HG02623 (cell line): ENCODE measurements around the gene PHETA1.

Experiments used
- ATAC-seq: cut with Tn5 transposase; IDR thresholded peaks from one replicate; pipeline ENCODE4 v1.9.1; 2021; ENCODE audit warnings: moderate library complexity; ENCODE audit not compliant: unreplicated experiment

Gene PHETA1, protein sequence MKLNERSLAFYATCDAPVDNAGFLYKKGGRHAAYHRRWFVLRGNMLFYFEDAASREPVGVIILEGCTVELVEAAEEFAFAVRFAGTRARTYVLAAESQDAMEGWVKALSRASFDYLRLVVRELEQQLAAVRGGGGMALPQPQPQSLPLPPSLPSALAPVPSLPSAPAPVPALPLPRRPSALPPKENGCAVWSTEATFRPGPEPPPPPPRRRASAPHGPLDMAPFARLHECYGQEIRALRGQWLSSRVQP

GRCh38 chr12:111368788-111369495 lies at the start of gene PHETA1:
Gene PHETA1 (minus strand): TSS chr12:111369095. CDS start chr12:111363427, 5,668 bp downstream.
- peak; percentile 94 for ATAC-seq

GRCh38 chr12:111418594-111418880 lies 49.6 kb upstream of the PHETA1 start:
- ATAC-seq: no peak

- no peak for ATAC-seq
Measured at GRCh38 chr12:111417784-111418593, 49.1 kb upstream of the PHETA1 start.

DNA sequence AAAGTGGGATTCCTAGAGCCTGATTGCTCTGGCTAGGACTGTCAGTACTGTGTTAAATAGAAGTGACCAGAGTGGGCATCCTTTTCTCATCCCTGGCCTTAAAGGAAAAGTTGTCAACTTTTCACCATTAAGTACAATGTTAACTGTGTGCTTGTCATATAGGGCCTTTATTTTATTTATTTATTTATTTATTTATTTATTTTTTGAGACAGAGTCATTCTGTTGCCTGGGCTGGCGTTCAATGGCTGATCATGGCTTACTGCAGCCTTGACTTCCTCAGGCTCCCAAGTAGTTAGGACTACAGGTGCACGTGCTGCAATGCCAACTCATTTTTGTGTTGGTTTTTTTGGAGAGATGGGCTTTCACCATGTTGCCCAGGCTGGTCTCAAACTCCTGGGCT lies 48.4 kb upstream of the PHETA1 start:
- ATAC-seq: no peak

DNA sequence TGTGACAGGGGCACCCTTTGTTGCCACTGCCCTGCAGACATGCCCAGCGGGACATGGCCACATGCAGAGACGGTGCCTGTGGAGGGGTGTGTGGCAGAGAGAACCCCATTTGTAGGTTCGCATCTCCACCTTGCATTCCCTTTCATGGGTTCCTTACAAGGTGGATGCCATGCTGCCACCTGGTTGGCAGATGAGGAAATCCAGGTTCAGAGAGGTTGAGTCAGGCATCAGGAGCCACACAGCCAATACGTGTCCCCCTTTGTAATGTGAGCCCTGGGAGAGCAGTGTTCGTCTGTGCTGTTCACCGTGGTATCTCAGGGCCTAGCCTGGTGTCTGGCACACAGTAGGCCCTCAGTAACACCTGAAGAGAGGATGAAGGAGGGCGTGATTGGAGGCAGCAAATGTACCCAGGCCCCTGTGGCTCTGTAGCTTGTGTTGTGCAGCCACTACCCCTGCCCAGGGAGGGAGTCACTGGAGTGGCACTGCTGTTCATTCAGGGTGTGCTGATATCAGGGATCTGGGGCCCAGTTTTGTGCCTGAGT lies 45.9 kb upstream of the PHETA1 start:
- no peak for ATAC-seq

DNA sequence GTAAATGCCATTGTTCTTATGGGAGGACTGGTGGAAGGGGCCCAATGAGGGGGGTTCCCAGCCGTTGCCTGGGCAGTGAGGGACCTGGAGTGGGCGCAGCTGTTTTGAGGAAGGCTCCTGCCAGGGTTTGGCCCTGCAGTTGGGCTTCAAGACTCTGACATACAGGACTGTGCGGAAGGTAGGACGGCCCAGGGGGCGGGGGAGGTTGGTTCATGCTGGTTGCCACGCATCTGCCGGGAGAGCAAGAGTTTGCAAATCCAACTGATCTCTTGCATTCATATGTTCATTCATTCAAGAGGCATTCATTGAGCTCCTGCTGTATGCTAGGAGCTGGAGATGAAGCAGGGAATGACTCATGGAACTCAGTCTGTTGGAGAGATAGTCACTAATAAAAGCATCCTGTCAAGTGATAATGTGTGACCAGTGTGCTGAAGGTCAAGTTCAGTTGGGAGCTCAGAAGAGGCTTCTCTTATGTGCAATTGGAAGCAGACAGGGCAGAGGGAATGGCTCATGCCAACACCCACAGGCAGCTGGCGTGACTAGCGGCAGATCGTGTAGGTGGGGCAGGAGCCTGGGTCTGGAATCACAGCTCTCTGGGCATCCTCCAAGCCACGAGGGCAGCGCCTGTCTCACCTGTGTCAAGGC lies 44.7 kb upstream of the PHETA1 start:
- no peak for ATAC-seq

GRCh38 chr12:111412830-111413441 lies 44.0 kb upstream of the PHETA1 start:
- no peak for ATAC-seq

DNA sequence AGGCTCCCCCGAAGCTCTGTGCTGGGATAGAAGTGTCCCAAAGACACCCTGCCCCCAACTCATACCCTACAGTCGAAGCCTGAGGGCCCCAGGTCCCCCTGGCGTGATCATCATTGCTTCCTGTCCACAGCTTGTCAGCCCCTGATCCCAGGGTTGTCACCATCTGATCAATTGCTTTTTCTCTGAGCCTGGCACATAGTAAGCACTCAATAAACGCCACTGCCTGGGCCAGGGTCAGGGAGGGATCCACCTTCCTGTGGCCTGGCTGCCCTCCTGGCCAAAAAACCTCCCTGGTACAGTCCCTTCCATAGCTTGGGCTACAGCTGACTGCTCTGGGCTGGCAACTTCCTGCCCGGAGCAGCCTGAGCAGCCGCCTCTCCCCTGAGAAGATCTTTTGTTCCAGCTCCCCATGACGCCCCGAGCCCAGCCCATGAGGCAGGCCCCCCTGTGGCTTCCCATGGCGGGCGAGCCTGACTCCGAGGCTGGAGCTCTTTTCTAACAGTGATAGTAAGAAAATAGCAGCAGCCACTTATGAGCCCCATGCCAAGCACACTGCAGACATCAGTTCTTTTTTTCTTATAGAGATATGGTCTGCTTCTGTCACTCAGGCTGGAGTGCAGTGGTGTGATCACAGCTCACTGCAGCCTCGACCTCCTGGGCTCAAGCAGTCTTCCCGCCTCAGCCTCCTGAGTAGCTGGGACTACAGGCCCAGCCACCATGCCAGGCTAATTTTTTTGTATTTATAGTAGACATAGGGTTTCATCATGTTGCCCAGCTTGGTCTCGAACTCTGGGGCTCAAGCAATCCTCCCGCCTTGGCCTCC lies 43.3 kb upstream of the PHETA1 start:
- ATAC-seq: no peak

- ATAC-seq: no peak
Measured at GRCh38 chr12:111411185-111411764, 42.4 kb upstream of the PHETA1 start.

GRCh38 chr12:111410431-111411184 lies 41.7 kb upstream of the PHETA1 start:
- ATAC-seq: no peak

GRCh38 chr12:111409780-111410430 lies 41.0 kb upstream of the PHETA1 start:
- ATAC-seq: no peak

DNA sequence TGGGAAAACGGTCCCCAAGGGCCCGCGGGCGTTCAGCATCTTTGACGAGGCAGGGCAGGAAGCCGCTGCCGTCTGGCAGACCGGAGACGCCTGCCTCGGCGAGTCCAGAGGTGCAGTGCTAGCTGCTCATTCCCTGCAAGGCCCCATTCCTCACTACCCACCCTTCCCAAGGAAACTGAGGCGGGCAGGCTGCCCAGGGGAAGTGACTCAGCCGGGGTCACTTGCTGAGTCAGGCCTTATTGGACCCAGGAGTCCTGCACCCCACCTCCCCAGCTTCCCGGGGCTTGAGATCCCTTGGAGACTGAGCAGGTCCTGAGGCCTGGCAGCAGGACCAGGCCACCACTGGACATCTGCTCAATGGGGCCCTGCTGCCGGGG lies 40.5 kb upstream of the PHETA1 start:
- no peak for ATAC-seq

GRCh38 chr12:111408686-111409402 lies 39.9 kb upstream of the PHETA1 start:
- ATAC-seq: no peak

- ATAC-seq: no peak
Measured at GRCh38 chr12:111408116-111408440, 39.2 kb upstream of the PHETA1 start.

- ATAC-seq: no peak
Measured at GRCh38 chr12:111407377-111408115, 38.7 kb upstream of the PHETA1 start.

- no peak for ATAC-seq
Measured at GRCh38 chr12:111406474-111407376, 37.8 kb upstream of the PHETA1 start.
